GM12878 (cell line): Measurements from ENCODE around the gene ACACA. TPM values are rescaled to one million over a fixed set of nuclear protein-coding genes. Genes with fewer than 3 reads are reported as not detected.

Experiments used
- ATAC-seq: fragments of 200-7000 bp; cut with Tn5 transposase; 3 replicates; pipeline ENCODE4 v1.9.1; 2020; ENCODE audit warnings: mild to moderate bottlenecking, moderate library complexity
- BruUV-seq: library from RNA; stranded (reverse); fragments of 400-500 nt; replicated peaks from 2 replicates; lab custom pipeline; 2021; lab: Mats Ljungman, UMichigan
- CTCF ChIA-PET: fragments of 300-600 bp; sonication (Branson Sonifier 250); formaldehyde crosslinking; extraction: SDS; loops from one replicate; lab custom pipeline; 2021; ENCODE audit warnings: inconsistent platforms; lab: Yijun Ruan, JAX
- POLR2A ChIA-PET: fragments of 350-600 bp; formaldehyde crosslinking; extraction: SDS; loops from one replicate; lab custom pipeline; 2021; ENCODE audit warnings: inconsistent platforms; lab: Charles Lee
- RAD21 ChIA-PET: fragments of 300-600 bp; sonication (Branson Sonifier 250); formaldehyde crosslinking; loops from one replicate; lab custom pipeline; 2023; ENCODE audit warnings: antibody characterized with exemption; ENCODE audit not compliant: unreplicated experiment; lab: Charles Lee
- SMC1A ChIA-PET: fragments of 300-600 bp; sonication (Branson Sonifier 250); formaldehyde crosslinking; loops from one replicate; lab custom pipeline; 2023; ENCODE audit not compliant: unreplicated experiment, uncharacterized antibody; lab: Charles Lee
- DNase-seq: peaks from one replicate; pipeline ENCODE4 v3.0.0-alpha.2; 2011; ENCODE audit warnings: low read depth, low spot score
- FAIRE-seq: peaks from 3 replicates; lab custom pipeline; 2011; peaks lifted over from hg19 to GRCh38; lab: Jason Lieb, UNC
- H2AFZ ChIP-seq: 2 replicates; pipeline ENCODE4 v1.6.0; 2011; ENCODE audit warnings: low read depth, low read length, control low read depth; ENCODE audit not compliant: control insufficient read depth
- H3K27ac ChIP-seq: 2 replicates; pipeline ENCODE4 v1.5.1; 2011; ENCODE audit warnings: control low read depth; ENCODE audit not compliant: control insufficient read depth, insufficient read depth
- H3K27me3 ChIP-seq, 2 experiments: replicated peaks in 1 of 2; 2 replicates each; pipeline versions ENCODE4 v1.6.0 to v1.6.1; 2011; ENCODE audit warnings: low read length in 1 of 2; ENCODE audit not compliant: control insufficient read depth in 2 of 2, insufficient read depth in 2 of 2
- H3K36me3 ChIP-seq, 2 experiments: 2 replicates each; pipeline ENCODE4 v1.5.1; 2011; ENCODE audit warnings: low read length in 1 of 2; ENCODE audit not compliant: control insufficient read depth in 2 of 2, insufficient read depth in 2 of 2
- H3K4me1 ChIP-seq: 2 replicates; pipeline ENCODE4 v1.6.1; 2011; ENCODE audit warnings: mild to moderate bottlenecking, low read length, moderate library complexity, mixed read lengths; ENCODE audit not compliant: control insufficient read depth, insufficient read depth
- H3K4me2 ChIP-seq: 2 replicates; pipeline ENCODE4 v1.6.0; 2011; ENCODE audit warnings: control low read depth; ENCODE audit not compliant: control insufficient read depth, insufficient read depth
- H3K4me3 ChIP-seq: fragments of 200-600 bp; sonication (generic); 2 replicates; pipeline ENCODE4 v1.5.1; 2016
- H3K79me2 ChIP-seq: 2 replicates; pipeline ENCODE4 v1.6.0; 2011; ENCODE audit warnings: low read length; ENCODE audit not compliant: control insufficient read depth, insufficient read depth
- H3K9ac ChIP-seq: 2 replicates; pipeline ENCODE4 v1.8.0; 2011; ENCODE audit warnings: low read length, control low read depth, mixed read lengths; ENCODE audit not compliant: control insufficient read depth, insufficient read depth
- H3K9me3 ChIP-seq: replicated peaks from 3 replicates; pipeline ENCODE4 v1.5.1; 2011; ENCODE audit warnings: mild to moderate bottlenecking, low read length; ENCODE audit not compliant: control insufficient read depth, insufficient read depth
- H4K20me1 ChIP-seq: 2 replicates; pipeline ENCODE4 v1.6.0; 2011; ENCODE audit not compliant: control insufficient read depth, insufficient read depth
- CBFB ChIP-seq: IDR thresholded peaks from 2 replicates; pipeline ENCODE4 v1.6.1; 2016; ENCODE audit warnings: antibody characterized with exemption, low read depth
- CBX5 ChIP-seq: sonication (generic); IDR thresholded peaks from 2 replicates; pipeline ENCODE4 v1.6.1; 2016; ENCODE audit warnings: low read depth, moderate library complexity, mild to moderate bottlenecking, inconsistent platforms
- NBN ChIP-seq: fragments of 450-650 bp; IDR thresholded peaks from 2 replicates; pipeline ENCODE4 v1.6.1; 2016
- POLR2AphosphoS2 ChIP-seq: IDR thresholded peaks from 2 replicates; pipeline ENCODE4 v1.6.1; 2011; ENCODE audit warnings: low read depth, mild to moderate bottlenecking, low read length, improper control_type of control experiment, moderate library complexity
- RBBP5 ChIP-seq: fragments of 200-600 bp; sonication (generic); conservative IDR thresholded peaks from 2 replicates; pipeline ENCODE4 v1.6.1; 2016
- RUNX3 ChIP-seq: IDR thresholded peaks from 2 replicates; pipeline ENCODE4 v1.6.1; 2012; ENCODE audit warnings: low read length, inconsistent platforms
- SIN3A ChIP-seq: IDR thresholded peaks from 2 replicates; pipeline ENCODE4 v1.6.1; 2012; ENCODE audit warnings: low read depth, low read length, improper control_type of control experiment
- SUZ12 ChIP-seq: fragments of 200-600 bp; sonication (generic); IDR thresholded peaks from one replicate; pipeline ENCODE4 v1.6.1; 2018; ENCODE audit warnings: antibody characterized with exemption, mild to moderate bottlenecking; ENCODE audit not compliant: unreplicated experiment
- ZNF217 ChIP-seq: fragments of 450-650 bp; IDR thresholded peaks from 2 replicates; pipeline ENCODE4 v1.6.1; 2017; ENCODE audit warnings: antibody characterized with exemption, mild to moderate bottlenecking
- ZNF384 ChIP-seq: IDR thresholded peaks from 2 replicates; pipeline ENCODE4 v1.6.1; 2012; ENCODE audit warnings: low read depth, mild to moderate bottlenecking, low read length, improper control_type of control experiment, borderline replicate concordance
- WGBS: methylation state at CpG from one replicate; pipeline ENCODE4 v1.1.6; 2016; ENCODE audit warnings: low lambda C conversion rate; ENCODE audit not compliant: insufficient replicate concordance, insufficient coverage; ENCODE audit errors: missing lambda C conversion rate; 5-methylcytosine and 5-hydroxymethylcytosine counted together
- in situ Hi-C: fragments of 300-500 bp; cut with MboI; formaldehyde crosslinking; loops from 9 replicates; pipeline ENCODE4 v1.14.3; 2018; ENCODE audit warnings: mixed read lengths
- intact Hi-C: fragments of 100-400 bp; cut with micrococcal nuclease; formaldehyde crosslinking; loops from one replicate; pipeline ENCODE4 v1.14.2; 2022; ENCODE audit not compliant: unreplicated experiment
- polyA plus RNA-seq, 11 experiments: library from polyadenylated mRNA; depleted of rRNA in 4 of 11; unstranded in 6 of 11; stranded (reverse) in 5 of 11; fragments of >200 nt; fragmentation: Nextera tagmentation in 4 of 11; fragmentation: Illumina TruSeq in 1 of 11; extraction: Ambion mirVana in 4 of 11; extraction: Trizol in 1 of 11; gene quantifications; 1 replicate in 1 of 11; 2 replicates in 10 of 11; pipeline versions ENCODE4 v1.2.1 to v1.2.3, GENCODE V29; 2011 to 2016; ENCODE audit warnings: inconsistent platforms in 2 of 11, missing spikeins in 2 of 11, low read depth in 1 of 11
- total RNA-seq, 4 experiments: library from RNA; depleted of rRNA in 3 of 4; stranded (reverse); fragments of >200 nt in 3 of 4; fragmentation: Illumina TruSeq in 1 of 4; extraction: Trizol in 1 of 4; gene quantifications; 2 replicates each; pipeline versions ENCODE4 v1.2.1 to v1.2.3, GENCODE V29; 2013 to 2021
- TF ChIP-seq, protein P1 (sequence below): IDR thresholded peaks from 2 replicates; pipeline ENCODE4 v1.6.1; 2012; ENCODE audit warnings: low read depth, low read length, improper control_type of control experiment
- TF ChIP-seq, protein P2 (sequence below): IDR thresholded peaks from 2 replicates; pipeline ENCODE4 v1.6.1; 2012; ENCODE audit warnings: low read length, inconsistent platforms

ACACA gene
- total and polyA plus RNA-seq, 10 of the 15 experiments (the other 5 are each of a cell fraction or from before 2014, with no cell fraction given) = 12.9 to 74.2 (median 32.0) TPM

GRCh38 chr17:37138571-37139120 lies 268.0 kb downstream of the ACACA start:
- Histone ChIP-seq H3K79me2 (no peaks in the 10 kb centered on the region), H3K9me3 (no peaks in the 10 kb centered on the region), H3K27me3 (no peaks in the 10 kb centered on the region), H3K36me3 (no peaks in the 10 kb centered on the region; a peak in 2 of 4 replicates), H3K27ac (no peak overlapping the region), H3K4me3 (no peak overlapping the region), H3K4me2 (no peak overlapping the region), H2AFZ (no peak overlapping the region), H4K20me1 (no peaks in the 10 kb centered on the region), H3K4me1 (no peaks in the 10 kb centered on the region), H3K9ac (no peak overlapping the region)
- DNase-seq (no peak), FAIRE-seq (no peak), ATAC-seq (no peak)
- SMC1A ChIA-PET = interaction anchor here (0.8 to 1.4 kb wide), 3 partner anchors 9 to 14 kb away, joined by 3 to 4 read pairs (median 3); no protein-coding TSS in a partner anchor
- in situ Hi-C loops = no loop called here
- no TSS peak for BruUV-seq
- no peak for TF ChIP-seq NBN
- POLR2A ChIA-PET = interaction anchor here (0.6 to 0.7 kb wide), 2 partner anchors 212 to 538 kb away, joined by 3 to 7 read pairs; no protein-coding TSS in a partner anchor
- WGBS = 27% methylated on average over 1 of the region's 1 CpG
- CTCF ChIA-PET = interaction anchor here (1.1 kb wide), 1 partner anchor 97 kb away, joined by 3 read pairs; no protein-coding TSS in a partner anchor
- RAD21 ChIA-PET = interaction anchor here (0.7 kb wide), 1 partner anchor 9 kb away, joined by 3 read pairs; no protein-coding TSS in a partner anchor
- intact Hi-C loops = no loop called here

- no peak overlapping the region for H3K9ac ChIP-seq
- no peaks in the 10 kb centered on the region for H4K20me1 ChIP-seq
- SMC1A ChIA-PET = interaction anchor here (0.8 to 1.4 kb wide), 2 partner anchors 9 to 14 kb away, joined by 3 to 4 read pairs; no protein-coding TSS in a partner anchor
- no peak overlapping the region for H2AFZ ChIP-seq
- no peak overlapping the region for H3K27ac ChIP-seq
- no peaks in the 10 kb centered on the region; a peak in 2 of 4 replicates for H3K36me3 ChIP-seq
- RAD21 ChIA-PET = interaction anchor here (0.7 kb wide), 1 partner anchor 9 kb away, joined by 3 read pairs; no protein-coding TSS in a partner anchor
- no peaks in the 10 kb centered on the region for H3K79me2 ChIP-seq
- ATAC-seq (no peak), FAIRE-seq (no peak), DNase-seq (no peak)
- H3K4me1 ChIP-seq = no peaks in the 10 kb centered on the region
- TF ChIP-seq SIN3A (no peak), ZNF217 (no peak), ZNF384 (no peak), POLR2AphosphoS2 (no peak), RBBP5 (no peak), RUNX3 (no peak), CBX5 (no peak), SUZ12 (no peak), CBFB (no peak)
- TF ChIP-seq, protein P1, sequence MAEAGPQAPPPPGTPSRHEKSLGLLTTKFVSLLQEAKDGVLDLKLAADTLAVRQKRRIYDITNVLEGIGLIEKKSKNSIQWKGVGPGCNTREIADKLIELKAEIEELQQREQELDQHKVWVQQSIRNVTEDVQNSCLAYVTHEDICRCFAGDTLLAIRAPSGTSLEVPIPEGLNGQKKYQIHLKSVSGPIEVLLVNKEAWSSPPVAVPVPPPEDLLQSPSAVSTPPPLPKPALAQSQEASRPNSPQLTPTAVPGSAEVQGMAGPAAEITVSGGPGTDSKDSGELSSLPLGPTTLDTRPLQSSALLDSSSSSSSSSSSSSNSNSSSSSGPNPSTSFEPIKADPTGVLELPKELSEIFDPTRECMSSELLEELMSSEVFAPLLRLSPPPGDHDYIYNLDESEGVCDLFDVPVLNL = no peak
- TF ChIP-seq, protein P2, sequence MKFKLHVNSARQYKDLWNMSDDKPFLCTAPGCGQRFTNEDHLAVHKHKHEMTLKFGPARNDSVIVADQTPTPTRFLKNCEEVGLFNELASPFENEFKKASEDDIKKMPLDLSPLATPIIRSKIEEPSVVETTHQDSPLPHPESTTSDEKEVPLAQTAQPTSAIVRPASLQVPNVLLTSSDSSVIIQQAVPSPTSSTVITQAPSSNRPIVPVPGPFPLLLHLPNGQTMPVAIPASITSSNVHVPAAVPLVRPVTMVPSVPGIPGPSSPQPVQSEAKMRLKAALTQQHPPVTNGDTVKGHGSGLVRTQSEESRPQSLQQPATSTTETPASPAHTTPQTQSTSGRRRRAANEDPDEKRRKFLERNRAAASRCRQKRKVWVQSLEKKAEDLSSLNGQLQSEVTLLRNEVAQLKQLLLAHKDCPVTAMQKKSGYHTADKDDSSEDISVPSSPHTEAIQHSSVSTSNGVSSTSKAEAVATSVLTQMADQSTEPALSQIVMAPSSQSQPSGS = no peak
- CTCF ChIA-PET = interaction anchor here (1.1 kb wide), 1 partner anchor 98 kb away, joined by 3 read pairs; no protein-coding TSS in a partner anchor
- no TSS peak for BruUV-seq
- no peaks in the 10 kb centered on the region for H3K9me3 ChIP-seq
- H3K4me2 ChIP-seq = no peak overlapping the region
- 95% methylated on average over 6 of the region's 6 CpGs for WGBS
- H3K4me3 ChIP-seq = no peak overlapping the region
- POLR2A ChIA-PET = no interaction called here
- in situ Hi-C loops = no loop called here
- intact Hi-C loops = no loop called here
- no peaks in the 10 kb centered on the region for H3K27me3 ChIP-seq
Observed at GRCh38 chr17:37137906-37138514, 268.6 kb downstream of the ACACA start.
